GM04503 (cell line): ENCODE results near the gene PTPN5.

Experiments used
- DNase-seq: peaks from one replicate; pipeline ENCODE4 v3.0.0-alpha.2; 2012; ENCODE audit warnings: low read depth

The PTPN5 gene

DNA sequence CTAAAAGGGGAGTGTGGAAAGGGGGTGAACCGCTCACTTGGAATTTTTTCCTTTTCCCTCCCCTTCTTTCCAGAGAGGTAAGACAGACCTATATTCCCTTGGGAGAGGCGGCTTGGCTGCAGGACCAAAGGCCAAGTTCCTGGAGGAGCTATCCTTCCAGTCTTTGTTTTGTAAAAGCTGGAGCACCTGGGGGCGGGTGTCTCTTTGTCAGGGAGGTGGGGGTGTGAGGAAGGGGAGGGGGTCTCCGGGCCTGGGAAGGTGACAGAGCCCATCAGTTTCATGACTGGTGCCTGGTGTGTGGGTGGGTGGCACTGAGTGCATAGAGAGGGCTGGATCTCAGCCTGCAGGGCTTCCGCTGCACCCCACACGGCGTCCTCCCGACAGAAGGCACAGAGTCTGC is 18.5 kb downstream of the PTPN5 start:
- DNase-seq: no peak

DNA sequence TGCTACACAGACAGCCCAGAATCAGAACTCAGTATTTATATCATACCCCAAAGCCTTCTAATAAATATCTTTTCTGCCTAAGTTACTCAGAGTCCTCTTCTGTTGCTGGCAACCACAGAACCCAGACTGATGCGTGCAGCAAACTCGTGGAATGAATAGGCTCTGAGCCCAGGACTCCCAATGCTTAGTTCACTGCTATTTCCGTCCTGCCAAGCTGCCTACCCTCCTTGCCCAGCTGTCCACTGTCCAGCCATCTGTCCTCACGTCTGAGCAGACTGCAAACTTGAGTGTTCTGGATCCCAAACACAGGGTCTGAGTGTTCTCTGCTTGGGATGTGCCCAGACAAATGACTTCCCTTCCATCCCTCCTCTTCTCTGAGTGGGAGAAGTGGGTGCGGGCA is 19.4 kb downstream of the PTPN5 start:
- no peak for DNase-seq

DNA sequence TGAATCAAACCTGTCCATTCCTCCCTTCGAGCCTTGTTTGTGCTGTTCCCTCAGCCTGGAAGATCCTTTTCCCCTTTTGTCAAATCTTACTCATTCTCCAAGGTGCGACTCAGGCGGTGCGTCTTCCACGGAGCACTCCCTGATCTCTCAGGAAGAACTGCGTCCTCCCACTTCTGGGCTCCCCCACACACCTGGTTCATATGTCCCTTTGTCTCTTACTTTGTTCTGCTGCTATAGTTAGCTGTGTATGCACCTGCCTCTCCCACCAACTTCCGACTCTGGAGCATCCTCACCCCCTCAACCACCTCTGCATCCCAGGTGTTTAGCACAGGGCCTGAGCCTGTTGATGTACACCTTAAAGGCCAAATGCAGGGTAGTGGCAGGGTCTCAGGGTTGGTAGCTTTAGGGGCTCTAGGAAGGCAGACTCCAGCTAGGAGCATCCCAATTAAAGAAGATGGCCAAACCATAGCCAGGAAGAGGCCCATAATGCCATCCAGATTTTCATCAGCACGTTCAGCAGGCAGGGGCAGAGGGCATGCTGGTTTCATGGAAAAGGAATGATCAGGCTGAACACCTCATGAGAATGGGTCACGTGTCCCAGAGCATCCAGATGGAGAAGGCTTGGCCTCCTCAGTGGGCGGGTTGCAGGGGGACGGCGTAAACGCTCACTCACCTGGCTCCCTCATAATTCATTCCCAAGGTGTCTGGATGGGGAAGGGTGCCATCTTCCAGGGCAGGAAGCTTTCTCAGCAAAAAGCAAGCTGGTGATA is 20.1 kb downstream of the PTPN5 start:
- DNase-seq: no peak

DNA sequence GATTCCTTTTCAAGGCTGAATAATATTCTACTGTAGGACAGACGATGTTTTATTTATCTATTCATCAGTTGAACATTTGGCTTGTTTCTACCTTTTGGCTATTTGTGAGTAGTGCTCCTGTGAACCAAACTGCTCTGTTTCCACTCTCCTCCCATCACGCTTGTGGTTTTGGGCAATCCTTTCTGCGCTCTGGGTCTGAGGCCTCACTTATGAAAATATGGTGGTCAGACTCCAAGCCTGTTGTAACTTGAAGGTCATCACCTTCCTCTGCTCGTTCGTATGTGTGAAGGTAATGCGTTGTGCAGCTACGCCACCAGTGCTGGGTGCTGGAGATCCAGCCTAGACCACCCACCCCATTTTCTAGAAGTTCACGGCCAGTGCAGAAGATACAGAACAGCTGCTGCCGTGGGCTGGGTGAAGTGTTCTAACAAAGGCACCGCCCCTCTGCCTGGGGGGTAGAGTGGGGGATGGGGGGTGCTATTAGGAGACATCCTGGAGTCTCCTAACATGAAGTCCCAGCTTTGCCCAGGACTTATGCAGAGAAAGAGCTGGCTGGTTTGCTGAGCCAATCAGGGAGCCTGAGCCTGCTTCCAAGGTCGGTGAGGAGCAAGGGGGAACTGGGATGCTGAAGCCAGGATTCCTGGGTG is 21.0 kb downstream of the PTPN5 start:
- DNase-seq: no peak

DNA sequence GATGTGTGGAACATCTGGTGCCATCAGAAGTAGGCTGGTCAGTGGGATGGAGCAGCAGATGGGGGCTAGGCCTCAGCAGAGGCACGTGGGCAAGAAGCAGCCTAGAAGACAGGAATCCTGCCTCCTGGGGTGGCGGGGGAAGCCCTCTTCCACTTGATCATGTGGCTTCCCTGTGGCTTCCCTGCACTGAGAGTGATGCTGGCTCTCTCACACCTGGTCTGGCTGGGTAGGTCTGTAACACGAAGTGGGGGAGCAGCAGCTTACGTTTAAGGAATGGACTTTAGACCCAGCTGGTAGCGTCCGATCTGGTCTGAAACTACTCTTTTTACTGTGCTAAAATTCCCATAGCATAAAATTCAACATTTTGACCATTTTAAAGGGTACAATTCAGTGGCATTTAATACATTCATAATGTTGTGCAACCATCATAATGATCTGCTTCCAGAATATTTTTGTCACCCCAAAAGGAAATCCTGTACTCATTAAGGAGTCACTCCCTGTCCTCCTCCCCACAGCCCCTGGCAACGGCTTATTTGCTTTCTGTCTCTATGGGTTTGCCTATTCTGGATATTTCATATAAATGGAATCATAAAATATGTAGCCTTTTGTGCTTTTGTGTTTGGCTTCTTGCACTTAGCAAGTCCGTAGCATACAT is 21.7 kb downstream of the PTPN5 start:
- DNase-seq: no peak

DNA sequence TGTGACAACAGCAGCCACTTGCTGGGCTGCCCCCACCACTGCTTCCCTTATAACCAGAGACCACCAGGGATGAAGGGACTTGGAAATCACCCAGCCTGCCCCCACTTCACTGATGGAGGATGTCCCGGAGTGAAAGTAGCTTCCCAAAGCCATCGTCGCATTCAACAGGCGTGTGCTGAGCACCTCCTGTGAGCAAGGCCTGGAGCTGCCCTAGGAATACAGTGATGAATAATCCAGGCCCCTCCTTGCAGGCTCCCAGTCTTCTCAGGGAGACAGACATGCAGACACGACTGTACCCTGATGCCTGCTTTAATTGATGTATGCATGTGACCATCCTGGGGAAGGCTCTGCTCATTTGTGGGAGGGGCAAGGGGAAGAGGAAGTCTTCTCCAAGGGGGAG is 22.6 kb downstream of the PTPN5 start:
- DNase-seq: no peak

DNA sequence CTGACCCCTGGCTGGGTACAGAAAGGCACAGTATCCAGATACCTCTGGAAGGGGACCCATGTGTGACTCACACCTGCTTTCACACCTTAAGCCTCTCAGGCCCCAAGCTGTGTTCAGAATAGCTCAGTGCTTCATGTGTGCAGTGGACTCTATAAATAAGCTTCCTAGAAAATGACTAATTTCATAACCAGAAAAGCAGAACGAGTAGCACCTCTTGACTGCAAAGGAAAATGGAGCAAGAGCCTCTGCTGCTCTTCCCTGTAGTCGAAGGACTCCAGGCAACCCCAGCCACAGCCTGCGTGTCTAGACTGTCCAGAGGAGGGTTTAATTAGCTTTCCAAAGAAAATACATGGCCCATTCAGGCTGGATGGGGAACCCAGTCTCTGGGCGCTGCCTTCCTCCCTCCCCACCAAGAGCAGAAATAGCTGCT is 23.1 kb downstream of the PTPN5 start:
- no peak for DNase-seq

DNA sequence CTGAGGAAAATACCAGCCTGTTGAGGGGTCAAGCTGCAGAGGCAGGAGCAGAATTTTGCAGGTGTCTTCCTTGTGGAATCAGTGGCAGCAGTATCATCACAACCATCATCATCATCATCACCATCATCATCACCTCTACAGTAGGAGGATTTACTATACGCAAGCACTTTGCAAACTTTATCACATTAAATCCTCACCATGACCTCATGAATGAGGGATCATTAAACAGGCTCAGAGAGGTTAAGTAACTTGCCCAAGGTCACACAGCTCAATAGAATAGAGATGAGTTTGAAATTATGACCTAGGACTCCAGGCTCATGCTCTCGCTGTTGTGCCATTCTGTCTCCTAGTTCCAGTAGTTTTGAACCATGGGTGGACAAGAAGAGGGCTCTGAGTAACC is 25.6 kb downstream of the PTPN5 start:
- no peak for DNase-seq

DNA sequence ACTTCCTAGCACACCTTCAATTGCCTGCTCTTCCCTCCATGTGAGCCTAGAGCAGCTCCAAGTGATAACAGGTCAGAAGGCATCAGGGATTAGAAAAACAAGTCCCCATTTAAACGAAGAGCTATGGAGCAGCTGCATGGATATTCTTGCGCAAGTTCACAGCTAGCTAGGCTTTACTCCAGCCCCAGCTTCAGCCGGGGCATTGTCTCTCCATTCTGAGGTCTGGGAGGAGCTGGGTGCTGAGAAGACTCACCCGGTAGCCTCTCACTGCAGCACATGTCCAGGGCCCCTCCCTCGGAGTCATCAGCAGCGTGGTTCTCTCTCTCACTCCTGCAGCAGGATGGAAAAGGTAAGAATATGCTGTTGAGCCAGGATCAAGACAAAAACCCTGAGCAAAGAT is 26.0 kb downstream of the PTPN5 start:
- DNase-seq: no peak

DNA sequence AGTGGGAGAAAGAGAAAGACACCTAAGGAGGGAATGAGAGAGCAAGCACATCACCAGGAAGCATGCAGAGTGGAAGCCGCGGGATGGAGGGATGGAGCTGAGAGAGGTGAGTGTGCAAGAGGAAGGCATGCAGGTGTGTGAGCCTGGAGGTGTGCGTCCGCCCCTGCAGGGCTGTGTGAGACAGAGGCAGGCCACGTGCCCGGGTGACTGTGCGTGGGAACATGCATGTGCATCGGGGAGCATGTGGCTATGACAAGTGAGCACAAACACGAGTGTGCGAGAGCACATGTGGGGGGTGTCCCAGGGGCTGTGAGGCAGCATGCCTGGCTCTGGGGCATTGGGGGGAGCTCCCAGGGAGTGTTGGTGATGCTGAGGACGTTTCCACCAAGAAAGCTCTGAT is 29.9 kb downstream of the PTPN5 start:
- no peak for DNase-seq

DNA sequence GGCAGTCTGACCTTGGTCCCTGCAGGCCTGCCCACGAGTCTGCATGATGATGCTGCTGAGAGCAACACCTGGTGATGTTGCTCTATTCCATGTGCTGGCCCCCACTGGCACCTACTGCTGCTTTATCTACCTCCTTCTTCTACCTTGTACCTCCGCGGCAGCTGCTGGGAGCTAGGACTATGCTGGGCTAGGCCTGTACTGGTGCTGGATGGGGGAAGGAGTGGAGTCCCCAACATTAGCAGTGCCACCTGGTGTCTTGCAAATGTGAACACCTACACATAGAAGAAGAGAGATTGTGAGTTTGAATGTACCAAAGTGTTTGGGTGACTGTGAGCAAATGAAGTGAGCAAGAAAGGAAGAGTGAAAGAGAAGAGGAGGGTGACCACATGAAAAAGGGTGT is 30.5 kb downstream of the PTPN5 start:
- no peak for DNase-seq

DNA sequence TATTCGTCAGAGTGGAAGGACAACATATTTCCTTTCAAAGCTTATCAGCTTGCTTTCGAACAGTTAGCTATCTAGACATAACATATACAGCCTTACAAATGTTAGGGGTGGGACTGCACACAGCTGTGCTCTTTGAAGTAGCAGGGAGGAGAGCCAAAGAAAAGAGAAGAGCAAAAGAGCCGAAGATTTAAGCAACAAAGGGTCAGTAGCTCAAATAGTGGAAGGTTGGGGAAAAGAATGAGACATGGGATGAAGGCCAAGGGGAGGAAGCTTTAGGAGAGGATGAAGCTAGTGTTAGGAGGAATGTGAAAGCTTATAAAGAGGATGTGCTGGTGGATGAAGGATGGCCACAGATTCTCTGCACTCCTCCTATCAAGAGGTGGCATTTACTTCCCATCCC is 33.8 kb downstream of the PTPN5 start:
- no peak for DNase-seq

DNA sequence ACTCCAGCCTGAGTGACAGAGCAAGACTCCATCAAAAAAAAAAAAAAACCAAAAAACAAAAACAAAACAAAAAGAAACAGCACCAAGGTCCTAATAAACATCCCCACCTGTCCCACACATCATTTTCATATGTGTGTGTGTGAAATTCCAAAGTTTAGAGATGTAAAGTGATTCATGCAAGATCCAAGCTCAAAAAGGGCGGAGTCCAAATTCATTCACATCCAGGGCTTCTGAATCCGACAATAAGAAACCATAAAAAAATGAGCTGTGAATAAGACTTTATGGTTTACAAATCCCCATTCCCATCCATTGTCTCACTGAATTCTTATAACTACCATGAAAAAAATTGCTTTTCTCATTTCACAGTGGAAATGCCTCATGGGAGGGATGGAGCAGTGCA is 34.7 kb downstream of the PTPN5 start:
- DNase-seq: no peak

DNA sequence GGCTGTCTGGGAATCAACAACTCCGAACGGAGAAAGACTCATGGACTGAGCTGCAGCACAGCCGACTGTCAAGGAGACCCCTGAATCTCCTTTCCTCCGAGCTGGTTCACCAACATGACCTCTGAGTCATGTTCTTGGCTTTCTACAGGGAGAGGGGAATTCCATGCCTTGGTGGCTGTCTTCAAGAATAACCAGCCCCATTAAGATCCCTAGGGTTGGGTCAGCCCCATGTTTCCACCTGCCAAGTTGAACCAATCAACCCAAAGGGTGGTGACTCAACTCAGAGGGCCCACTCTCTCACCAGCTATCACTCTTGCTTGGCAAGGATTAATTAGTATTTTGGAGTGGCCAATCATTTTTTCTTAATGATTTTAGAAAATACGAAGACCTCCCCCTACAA is 37.3 kb downstream of the PTPN5 start:
- DNase-seq: no peak

DNA sequence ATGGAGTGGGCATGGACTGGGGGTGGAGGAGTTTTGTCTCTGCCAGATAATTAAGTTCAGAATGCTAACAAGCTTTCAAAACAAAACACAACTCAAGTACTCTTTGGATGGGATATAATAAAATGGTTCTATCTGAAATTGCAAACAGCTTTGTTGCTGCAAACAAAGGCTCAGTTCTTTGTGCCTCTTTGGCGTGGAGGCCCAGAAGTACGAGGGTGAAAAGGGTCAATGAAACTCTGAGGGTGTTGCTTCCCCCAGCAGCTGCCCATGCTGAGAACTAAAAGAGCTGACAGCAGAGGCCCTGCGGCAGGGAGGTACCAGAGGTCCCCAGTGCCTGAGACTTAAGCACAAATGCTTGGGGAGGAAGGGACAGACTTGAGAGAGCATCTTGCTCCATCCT is 39.1 kb downstream of the PTPN5 start:
- DNase-seq: no peak

DNA sequence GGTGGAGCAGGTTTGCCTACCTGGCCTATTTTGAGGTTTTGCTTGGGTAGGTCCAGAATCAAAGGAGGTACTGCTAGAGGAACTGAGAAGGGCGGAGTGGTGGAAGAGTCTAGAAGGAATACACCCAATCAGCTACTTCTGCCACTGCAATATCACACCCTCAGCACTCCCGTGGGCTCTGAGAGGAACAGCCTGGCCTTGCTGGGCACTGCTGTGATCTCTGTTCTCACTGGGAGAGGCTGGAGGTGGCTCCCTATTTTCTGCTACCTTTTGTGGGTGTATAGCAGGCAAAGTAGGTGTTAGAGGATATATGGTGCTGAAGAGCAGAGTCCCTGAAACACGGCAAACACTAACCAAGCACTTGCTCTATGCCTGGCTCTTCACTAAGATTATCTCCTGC is 40.7 kb downstream of the PTPN5 start:
- no peak for DNase-seq

DNA sequence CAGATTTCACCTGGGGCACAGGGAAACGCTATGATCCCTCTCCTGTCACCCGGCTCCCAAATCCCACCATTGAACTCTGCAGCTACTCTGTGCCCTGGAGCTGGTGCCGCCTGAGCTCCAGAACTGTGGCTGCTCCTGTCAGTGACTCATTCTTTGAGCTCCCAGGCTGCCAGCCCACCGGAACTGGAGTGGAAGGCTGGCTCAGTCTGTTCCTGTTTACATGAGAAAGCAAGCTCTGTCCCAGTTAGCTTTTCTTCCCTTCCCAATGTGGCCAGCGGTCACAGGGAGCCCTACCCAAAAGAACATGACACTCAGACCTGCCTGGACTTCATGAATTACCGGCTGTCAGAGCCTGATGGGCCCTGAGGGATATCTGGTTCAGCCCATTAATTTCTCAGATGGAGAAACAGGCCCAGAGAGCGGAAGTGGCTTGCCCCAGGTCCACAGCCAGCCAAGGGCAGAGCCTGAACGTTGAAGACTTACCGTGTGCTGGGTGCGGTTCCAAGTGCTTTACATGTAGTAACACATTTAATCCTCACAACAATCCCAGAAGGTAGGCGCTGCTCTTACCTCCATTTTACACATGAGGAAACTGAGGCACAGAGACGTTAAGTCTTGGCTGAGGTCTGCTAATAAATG is 41.8 kb downstream of the PTPN5 start:
- peak; percentile 21 for DNase-seq

DNA sequence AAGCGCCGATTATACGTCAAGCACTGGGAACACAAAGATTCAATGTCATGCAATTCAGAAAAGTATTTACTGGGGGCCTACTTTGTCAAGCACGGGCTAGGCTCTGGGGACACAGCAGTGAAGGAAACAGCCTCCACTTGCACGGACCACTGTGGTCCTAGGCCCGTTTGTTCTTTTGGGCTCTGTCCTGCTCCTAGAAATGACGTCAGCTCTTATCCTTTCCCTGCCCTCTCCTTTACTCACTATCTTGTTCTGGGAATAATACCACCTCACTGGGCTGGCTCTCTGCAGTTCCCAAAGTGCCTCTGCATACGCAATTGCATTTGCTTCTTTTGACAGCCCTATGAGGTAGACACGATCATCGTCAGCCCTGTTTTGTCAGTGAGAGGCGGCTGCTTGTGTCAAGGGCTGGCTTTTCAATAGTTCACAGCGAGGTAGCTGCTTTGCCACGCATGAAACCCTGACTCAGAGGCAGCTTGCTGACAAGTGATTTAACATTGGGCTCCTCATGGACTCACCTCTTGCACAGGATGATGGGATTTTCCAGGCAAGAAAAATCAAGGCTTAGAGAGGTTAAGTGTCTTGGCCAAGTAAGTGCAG is 42.7 kb downstream of the PTPN5 start:
- no peak for DNase-seq

DNA sequence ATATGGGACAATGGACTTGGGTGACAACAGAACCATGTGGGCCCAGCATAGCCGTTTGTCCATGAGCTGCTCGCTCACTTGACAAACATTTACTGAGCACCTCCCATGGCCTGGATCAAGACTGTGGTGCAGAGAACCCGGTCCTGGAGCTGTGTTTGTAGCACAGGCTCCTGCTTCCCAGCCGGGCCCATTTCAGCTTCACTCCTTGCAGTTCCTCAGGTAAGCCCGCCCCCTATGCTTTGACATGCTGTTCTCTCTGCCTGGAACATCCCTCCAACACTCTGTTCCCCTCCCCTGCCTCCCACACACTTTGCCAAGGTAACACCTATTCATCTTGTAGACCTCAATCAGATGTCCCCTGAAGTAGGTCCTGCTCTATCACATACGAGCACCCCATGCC is 46.3 kb downstream of the PTPN5 start:
- DNase-seq: no peak

DNA sequence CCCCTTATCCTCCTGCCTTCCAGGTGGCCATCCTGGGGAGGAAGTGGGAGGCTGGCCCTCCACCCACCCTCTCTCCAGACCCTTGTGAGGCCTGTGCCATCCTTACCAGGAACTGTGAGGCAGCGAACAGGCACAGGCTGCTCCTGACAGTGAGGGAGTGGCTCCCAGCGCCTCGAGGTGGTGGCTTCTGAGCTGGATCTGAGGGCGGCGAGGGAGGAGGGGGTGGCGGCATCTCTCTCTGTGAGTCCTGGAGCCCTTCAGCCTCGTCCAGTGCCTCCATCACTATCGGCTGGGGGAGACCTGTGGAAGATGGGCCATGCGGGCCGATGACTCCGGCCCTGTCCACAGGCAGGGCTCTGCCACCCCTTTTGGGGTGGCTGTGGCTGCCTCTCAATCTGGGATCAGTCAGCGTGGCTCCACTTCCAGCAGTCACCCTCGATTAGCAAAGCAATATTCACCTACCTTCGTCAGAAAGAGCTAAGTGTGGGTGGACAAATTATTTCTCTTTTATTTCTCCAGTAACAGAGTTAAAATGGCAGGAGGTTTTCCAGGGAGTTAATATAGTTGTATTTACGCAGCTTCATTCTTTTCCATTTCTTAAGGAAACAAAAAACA is 47.6 kb downstream of the PTPN5 start:
- no peak for DNase-seq

DNA sequence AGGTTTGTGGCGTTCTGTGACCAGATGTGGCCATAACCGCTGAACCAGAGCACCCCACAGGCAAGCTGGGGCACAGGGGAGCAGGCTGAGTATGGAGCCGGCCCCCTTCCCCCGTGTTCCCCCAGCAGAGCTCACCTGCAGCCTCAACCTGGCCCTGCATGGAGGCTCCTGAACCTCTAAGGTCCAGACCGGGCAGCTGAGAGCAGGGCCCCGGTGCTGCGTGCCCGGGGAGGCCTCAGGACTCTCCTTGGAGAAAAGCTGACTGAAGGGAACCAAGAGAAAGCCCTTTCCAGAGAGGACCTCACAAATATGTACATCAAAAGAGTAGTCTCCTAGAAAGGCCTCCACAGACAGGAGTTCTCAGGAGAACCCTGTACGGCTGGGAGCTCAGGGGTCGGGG is 48.2 kb downstream of the PTPN5 start:
- no peak for DNase-seq

DNA sequence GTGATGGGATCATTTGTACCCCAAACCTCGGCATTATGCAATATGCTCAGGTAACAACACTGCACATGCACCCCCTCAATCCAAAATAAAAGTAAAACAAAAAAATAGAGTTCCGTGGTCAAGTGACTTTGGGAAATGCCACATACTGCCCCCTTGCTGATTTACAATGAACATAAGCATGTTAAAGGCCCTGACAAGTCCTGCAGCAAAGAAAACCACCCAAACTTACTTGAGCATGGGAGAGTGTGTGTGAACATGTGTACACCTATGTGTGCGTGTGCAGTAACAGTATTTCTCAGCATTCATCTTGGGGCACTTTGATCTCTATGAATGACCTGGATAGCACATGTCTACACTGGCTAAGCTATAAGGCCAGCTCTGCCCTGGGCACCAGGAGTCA is 49.8 kb downstream of the PTPN5 start:
- DNase-seq: no peak
